Measurements from ENCODE around the gene SETD7.
"Not testable (repeated sequence)": the region's sequence is repeated elsewhere in the genome, so short reads cannot be mapped to it uniquely, and the experiment has no call there.

Gene SETD7

DNA sequence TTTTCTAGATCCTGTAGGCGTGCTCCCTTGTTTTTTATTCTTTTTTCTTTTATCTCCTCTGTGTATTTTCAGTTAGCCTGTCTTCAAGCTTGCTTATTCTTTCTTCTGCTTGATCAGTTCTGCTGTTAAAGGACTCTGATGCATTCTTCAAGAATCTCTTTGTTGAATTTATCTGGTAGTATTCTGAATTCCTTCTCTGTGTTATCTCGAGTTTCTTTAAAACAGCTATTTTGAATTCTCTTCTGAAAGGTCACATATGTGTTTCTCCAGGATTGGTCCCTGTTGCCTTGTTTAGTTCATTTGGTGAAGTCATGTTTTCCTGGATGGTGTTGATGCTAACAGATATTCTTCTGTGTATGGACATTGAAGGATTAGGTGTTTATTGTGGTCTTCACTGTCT, 86.8 kb downstream of the SETD7 start:
- TF ChIP-seq, protein P1, sequence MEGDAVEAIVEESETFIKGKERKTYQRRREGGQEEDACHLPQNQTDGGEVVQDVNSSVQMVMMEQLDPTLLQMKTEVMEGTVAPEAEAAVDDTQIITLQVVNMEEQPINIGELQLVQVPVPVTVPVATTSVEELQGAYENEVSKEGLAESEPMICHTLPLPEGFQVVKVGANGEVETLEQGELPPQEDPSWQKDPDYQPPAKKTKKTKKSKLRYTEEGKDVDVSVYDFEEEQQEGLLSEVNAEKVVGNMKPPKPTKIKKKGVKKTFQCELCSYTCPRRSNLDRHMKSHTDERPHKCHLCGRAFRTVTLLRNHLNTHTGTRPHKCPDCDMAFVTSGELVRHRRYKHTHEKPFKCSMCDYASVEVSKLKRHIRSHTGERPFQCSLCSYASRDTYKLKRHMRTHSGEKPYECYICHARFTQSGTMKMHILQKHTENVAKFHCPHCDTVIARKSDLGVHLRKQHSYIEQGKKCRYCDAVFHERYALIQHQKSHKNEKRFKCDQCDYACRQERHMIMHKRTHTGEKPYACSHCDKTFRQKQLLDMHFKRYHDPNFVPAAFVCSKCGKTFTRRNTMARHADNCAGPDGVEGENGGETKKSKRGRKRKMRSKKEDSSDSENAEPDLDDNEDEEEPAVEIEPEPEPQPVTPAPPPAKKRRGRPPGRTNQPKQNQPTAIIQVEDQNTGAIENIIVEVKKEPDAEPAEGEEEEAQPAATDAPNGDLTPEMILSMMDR (IDR thresholded peaks at IDR 0.05; ENCODE audit: low read depth, low read length), result no peak
- no peak overlapping the region for H3K4me3 ChIP-seq (ENCODE audit: low read depth, low read length)

DNA sequence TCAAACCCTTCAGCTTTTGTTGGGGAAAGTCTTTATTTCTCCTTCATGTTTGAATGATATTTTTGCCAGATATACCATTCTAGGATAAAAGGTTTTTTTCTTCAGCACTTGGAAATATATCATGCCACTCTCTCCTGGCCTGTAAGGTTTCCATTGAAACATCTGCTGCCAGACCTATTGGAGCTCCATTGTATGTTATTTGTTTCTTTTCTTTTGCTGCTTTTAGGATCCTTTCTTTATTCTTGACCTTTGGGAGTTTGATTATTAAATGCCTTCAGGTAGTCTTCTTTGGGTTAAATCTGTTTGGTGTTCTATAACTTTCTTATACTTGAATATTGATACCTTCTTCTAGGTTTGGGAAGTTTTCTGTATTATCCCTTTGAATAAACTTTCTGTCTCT, 87.3 kb downstream of the SETD7 start:
- not testable (repeated sequence) for H3K4me3 ChIP-seq (ENCODE audit: low read depth, low read length)

DNA sequence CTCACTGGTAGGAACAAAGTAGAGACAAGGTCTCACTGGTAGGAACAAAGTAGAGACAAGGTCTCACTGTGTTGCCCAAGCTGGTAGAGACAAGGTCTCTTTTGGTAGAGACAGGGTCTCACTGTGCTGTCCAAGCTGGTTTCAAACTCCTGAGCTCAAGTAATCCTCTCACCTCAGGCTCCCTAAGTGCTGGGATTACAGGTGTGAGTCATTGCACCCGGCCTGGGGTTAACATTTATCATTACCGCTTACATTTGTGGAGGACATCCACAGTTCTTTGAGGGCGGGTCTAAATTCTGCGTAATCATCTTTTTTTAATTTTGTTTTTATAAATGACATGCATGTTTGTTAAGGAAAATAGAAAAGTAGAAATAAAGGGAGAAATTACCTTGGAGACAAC, 90.1 kb downstream of the SETD7 start:
- TF ChIP-seq, protein P1 (IDR thresholded peaks at IDR 0.05; ENCODE audit: low read depth, low read length), result no peak

GRCh38 chr4:139464512-139464911, 91.5 kb downstream of the SETD7 start:
- H3K4me3 ChIP-seq (ENCODE audit: low read depth, low read length), result not testable (repeated sequence)

More for the DNA sequence above, 90.1 kb downstream of the SETD7 start:
- no peak overlapping the region for H3K4me3 ChIP-seq (ENCODE audit: low read depth, low read length)

GRCh38 chr4:139461022-139461628, 94.9 kb downstream of the SETD7 start:
- no peak overlapping the region for H3K4me3 ChIP-seq (ENCODE audit: low read depth, low read length)
- TF ChIP-seq, protein P1 (IDR thresholded peaks at IDR 0.05; ENCODE audit: low read depth, low read length), result no peak

DNA sequence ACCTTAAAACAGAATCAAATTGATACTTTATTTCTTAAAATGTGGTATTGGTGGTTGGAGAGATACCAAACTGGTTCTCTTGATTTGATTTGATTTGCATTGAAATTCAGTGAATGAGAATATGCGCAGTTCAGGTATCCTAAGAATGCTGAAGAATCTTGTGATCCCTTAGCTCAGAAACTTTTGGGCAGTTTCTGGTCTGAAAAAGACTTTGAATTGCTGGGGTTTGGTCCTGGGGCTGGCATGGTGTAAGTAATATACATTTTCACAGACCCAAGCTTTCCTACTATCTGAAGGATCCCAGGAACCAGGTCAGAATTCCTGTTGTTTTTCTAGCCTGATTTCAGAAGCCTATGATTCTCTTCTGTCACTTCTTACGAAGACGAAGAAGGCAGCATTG, 95.5 kb downstream of the SETD7 start:
- H3K4me3 ChIP-seq (ENCODE audit: low read depth, low read length), result no peak overlapping the region
- TF ChIP-seq, protein P1 (IDR thresholded peaks at IDR 0.05; ENCODE audit: low read depth, low read length), result no peak

DNA sequence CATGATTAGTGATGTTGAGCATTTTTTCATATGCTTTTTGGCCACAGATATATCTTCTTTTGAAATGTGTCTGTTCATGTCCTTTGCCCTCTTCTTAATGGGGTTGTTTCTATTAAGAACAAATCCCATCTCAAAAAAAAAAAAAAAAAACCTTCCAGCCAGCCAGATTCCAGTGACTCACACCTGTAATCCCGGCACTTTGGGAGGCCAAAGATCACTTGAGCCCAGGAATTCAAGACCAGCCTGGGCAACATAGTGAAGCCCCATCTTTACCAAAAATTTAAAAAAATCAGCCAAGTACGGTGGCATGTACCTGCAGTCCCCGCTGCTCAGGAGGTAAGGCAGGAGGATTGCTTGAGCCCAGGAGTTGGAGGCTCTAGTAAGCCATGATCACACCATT, 97.0 kb downstream of the SETD7 start:
- H3K4me3 ChIP-seq (ENCODE audit: low read depth, low read length), result no peak overlapping the region
- TF ChIP-seq, protein P1 (IDR thresholded peaks at IDR 0.05; ENCODE audit: low read depth, low read length), result no peak

GRCh38 chr4:139458543-139458942, 97.5 kb downstream of the SETD7 start:
- H3K4me3 ChIP-seq (ENCODE audit: low read depth, low read length), result no peak overlapping the region
- TF ChIP-seq, protein P1 (IDR thresholded peaks at IDR 0.05; ENCODE audit: low read depth, low read length), result no peak

Measured in WI38 (cell line).